ENCODE results near the gene AKAP13. TPM values are rescaled to one million over a fixed set of nuclear protein-coding genes. Genes with fewer than 3 reads are reported as not detected.
A peak's percentile ranks its signal among the peaks of the same experiment; 100 is the strongest.

Gene AKAP13
- total RNA-seq, 1 donor from 2014 or later, result 78.9 TPM

- Mint-ChIP-seq H3K27me3 (ENCODE audit: insufficient read depth) (no peaks in the 10 kb centered on the region), H3K27ac (no peak overlapping the region), H3K9me3 (no peaks in the 10 kb centered on the region), H3K36me3 (ENCODE audit: low read depth) (peaks cover 18% of the 10 kb centered on the region), H3K4me3 (peak overlapping the region; percentile 64), H3K4me1 (ENCODE audit: low read depth) (peaks cover 49% of the 10 kb centered on the region)
- intact Hi-C loops (cut with micrococcal nuclease), result loop anchor here (2.0 to 10.0 kb wide), 3 partner anchors 21 to 411 kb away; partner anchors contain the start of genes KLHL25 and PDE8A
- DNase-seq (ENCODE audit: low spot score), result no peak
These were observed 3.2 kb downstream of the AKAP13 start for GRCh38 chr15:85383470-85384148.

GRCh38 chr15:85386261-85386660 lies 5.9 kb downstream of the AKAP13 start:
- Mint-ChIP-seq H3K36me3 (ENCODE audit: low read depth) (peaks cover 15% of the 10 kb centered on the region), H3K27ac (no peak overlapping the region), H3K27me3 (ENCODE audit: insufficient read depth) (no peaks in the 10 kb centered on the region), H3K4me1 (ENCODE audit: low read depth) (peaks cover 39% of the 10 kb centered on the region), H3K9me3 (no peaks in the 10 kb centered on the region), H3K4me3 (no peak overlapping the region)
- no peak for DNase-seq (ENCODE audit: low spot score)
- intact Hi-C loops (cut with micrococcal nuclease), result loop anchor here (10.0 kb wide), 2 partner anchors 401 to 409 kb away; partner anchors contain the start of genes KLHL25 and PDE8A

- Mint-ChIP-seq H3K27ac (no peak overlapping the region), H3K4me1 (ENCODE audit: low read depth) (peaks cover 25% of the 10 kb centered on the region), H3K27me3 (ENCODE audit: insufficient read depth) (no peaks in the 10 kb centered on the region), H3K36me3 (ENCODE audit: low read depth) (peaks cover 5% of the 10 kb centered on the region), H3K9me3 (no peaks in the 10 kb centered on the region), H3K4me3 (no peak overlapping the region)
- intact Hi-C loops (cut with micrococcal nuclease), result loop anchor here (10.0 kb wide), 2 partner anchors 404 to 406 kb away; partner anchors contain the start of genes KLHL25 and PDE8A
- DNase-seq (ENCODE audit: low spot score), result no peak
These were observed 8.3 kb downstream of the AKAP13 start for GRCh38 chr15:85388566-85389305.

DNA sequence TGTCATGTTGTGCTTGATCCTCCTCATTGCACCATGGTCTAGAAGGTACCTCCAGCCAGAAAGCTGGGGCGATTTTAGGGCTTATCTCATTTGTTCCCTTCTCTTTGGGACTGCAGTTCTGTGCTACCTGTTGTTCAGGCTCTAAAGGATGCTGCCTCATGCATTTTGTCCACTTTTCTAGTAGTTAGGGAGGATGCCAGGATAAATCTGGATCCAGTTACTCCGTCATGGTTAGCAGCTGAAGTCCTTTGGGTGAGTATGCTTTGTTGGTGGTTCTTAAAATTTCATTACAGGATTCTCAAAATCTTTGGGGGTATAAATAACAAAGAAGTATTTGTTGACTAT lies 8.9 kb downstream of the AKAP13 start:
- H3K27ac Mint-ChIP-seq, result no peak overlapping the region
- no peaks in the 10 kb centered on the region for H3K27me3 Mint-ChIP-seq (ENCODE audit: insufficient read depth)
- DNase-seq (ENCODE audit: low spot score), result no peak
- intact Hi-C loops (cut with micrococcal nuclease), result loop anchor here (10.0 kb wide), 2 partner anchors 404 to 406 kb away; partner anchors contain the start of genes KLHL25 and PDE8A
- H3K9me3 Mint-ChIP-seq, result no peaks in the 10 kb centered on the region
- H3K4me3 Mint-ChIP-seq, result no peak overlapping the region
- peaks cover 26% of the 10 kb centered on the region for H3K4me1 Mint-ChIP-seq (ENCODE audit: low read depth)
- H3K36me3 Mint-ChIP-seq (ENCODE audit: low read depth), result peaks cover 6% of the 10 kb centered on the region

GRCh38 chr15:85389772-85390171 lies 9.4 kb downstream of the AKAP13 start:
- H3K27ac Mint-ChIP-seq, result no peak overlapping the region
- no peaks in the 10 kb centered on the region for H3K27me3 Mint-ChIP-seq (ENCODE audit: insufficient read depth)
- no peaks in the 10 kb centered on the region for H3K9me3 Mint-ChIP-seq
- H3K4me1 Mint-ChIP-seq (ENCODE audit: low read depth), result peaks cover 27% of the 10 kb centered on the region
- peaks cover 4% of the 10 kb centered on the region for H3K36me3 Mint-ChIP-seq (ENCODE audit: low read depth)
- H3K4me3 Mint-ChIP-seq, result no peak overlapping the region
- DNase-seq (ENCODE audit: low spot score), result no peak
- intact Hi-C loops (cut with micrococcal nuclease), result loop anchor here (10.0 kb wide), 2 partner anchors 405 kb away; partner anchors contain the start of genes KLHL25 and PDE8A

- H3K27me3 Mint-ChIP-seq (ENCODE audit: insufficient read depth), result no peaks in the 10 kb centered on the region
- H3K36me3 Mint-ChIP-seq (ENCODE audit: low read depth), result peaks cover 2% of the 10 kb centered on the region
- peak overlapping the region; percentile 14 for H3K27ac Mint-ChIP-seq
- intact Hi-C loops (cut with micrococcal nuclease), result no loop called here
- no peak for DNase-seq (ENCODE audit: low spot score)
- H3K4me3 Mint-ChIP-seq, result no peak overlapping the region
- H3K9me3 Mint-ChIP-seq, result no peaks in the 10 kb centered on the region
- peaks cover 19% of the 10 kb centered on the region for H3K4me1 Mint-ChIP-seq (ENCODE audit: low read depth)
These were observed 12.8 kb downstream of the AKAP13 start for GRCh38 chr15:85393210-85393609.

- Mint-ChIP-seq H3K4me3 (no peak overlapping the region), H3K36me3 (ENCODE audit: low read depth) (peaks cover 2% of the 10 kb centered on the region), H3K9me3 (no peaks in the 10 kb centered on the region), H3K27me3 (ENCODE audit: insufficient read depth) (no peaks in the 10 kb centered on the region), H3K27ac (no peak overlapping the region), H3K4me1 (ENCODE audit: low read depth) (peaks cover 19% of the 10 kb centered on the region)
- DNase-seq (ENCODE audit: low spot score), result no peak
- intact Hi-C loops (cut with micrococcal nuclease), result no loop called here
These were observed 14.3 kb downstream of the AKAP13 start for GRCh38 chr15:85394554-85395333.

DNA sequence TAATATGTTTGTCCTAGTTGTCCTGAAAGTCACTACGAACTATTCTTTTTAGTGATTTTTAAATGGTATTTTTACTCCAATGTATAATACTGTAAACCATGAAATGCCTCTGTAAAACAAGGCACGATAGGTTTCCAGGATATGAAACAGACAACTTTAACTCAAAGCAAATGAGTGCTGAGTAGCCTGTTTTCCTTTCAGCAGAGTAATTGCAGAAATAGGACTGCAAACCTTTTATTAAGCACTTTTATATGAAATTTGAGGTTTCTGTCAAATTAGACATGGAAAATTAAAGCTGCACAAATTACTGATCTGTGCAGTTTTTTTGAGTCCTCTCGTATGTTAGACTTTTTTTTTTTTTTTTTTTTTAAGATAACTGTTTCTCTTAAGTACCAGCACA lies 16.2 kb downstream of the AKAP13 start:
- H3K27me3 Mint-ChIP-seq (ENCODE audit: insufficient read depth), result no peaks in the 10 kb centered on the region
- H3K36me3 Mint-ChIP-seq (ENCODE audit: low read depth), result peaks cover 2% of the 10 kb centered on the region
- peaks cover 27% of the 10 kb centered on the region for H3K4me1 Mint-ChIP-seq (ENCODE audit: low read depth)
- H3K27ac Mint-ChIP-seq, result no peak overlapping the region
- no peak overlapping the region for H3K4me3 Mint-ChIP-seq
- intact Hi-C loops (cut with micrococcal nuclease), result no loop called here
- DNase-seq (ENCODE audit: low spot score), result no peak
- no peaks in the 10 kb centered on the region for H3K9me3 Mint-ChIP-seq

DNA sequence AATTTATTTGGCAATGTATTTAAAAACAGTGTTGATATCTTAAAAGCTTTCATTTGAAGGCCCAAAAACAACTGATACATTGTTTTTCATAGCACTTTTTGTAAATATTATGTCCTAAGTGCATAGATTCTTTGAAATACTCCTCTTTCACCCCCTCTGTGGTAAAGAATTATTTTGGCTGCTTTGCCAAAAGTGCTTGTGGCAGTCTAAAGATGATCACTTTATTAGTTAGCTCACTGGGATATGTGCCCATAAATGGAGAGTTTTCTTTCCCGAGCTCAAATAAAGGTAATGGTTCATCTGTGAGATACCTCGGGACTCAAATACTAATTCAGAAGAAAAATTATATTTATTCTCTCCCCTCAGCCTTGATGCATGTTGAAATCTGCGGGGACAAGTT lies 16.7 kb downstream of the AKAP13 start:
- DNase-seq (ENCODE audit: low spot score), result no peak

DNA sequence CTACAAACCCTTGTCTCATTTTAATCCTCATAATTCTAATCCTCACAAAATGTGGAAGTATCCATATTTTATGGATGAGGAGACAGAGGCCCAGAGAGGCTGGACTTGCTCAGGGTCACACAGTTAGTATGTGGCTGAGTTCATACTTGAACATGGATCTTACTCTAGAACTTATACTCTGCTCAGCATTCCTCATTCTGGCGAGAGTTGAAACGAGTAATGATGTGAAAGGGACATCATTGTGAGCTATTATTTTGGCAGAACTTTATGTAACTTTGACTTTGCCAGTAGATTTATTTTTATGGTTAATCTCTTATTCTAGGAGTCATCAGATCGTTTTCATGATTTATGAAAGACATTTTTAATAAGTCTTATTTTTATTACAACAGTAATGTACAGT lies 17.5 kb downstream of the AKAP13 start:
- intact Hi-C loops (cut with micrococcal nuclease), result no loop called here
- Mint-ChIP-seq H3K27ac (no peak overlapping the region), H3K4me3 (no peak overlapping the region), H3K36me3 (ENCODE audit: low read depth) (peaks cover 2% of the 10 kb centered on the region), H3K27me3 (ENCODE audit: insufficient read depth) (no peaks in the 10 kb centered on the region), H3K4me1 (ENCODE audit: low read depth) (peaks cover 36% of the 10 kb centered on the region), H3K9me3 (no peaks in the 10 kb centered on the region)
- no peak for DNase-seq (ENCODE audit: low spot score)

More for the DNA sequence above, 16.7 kb downstream of the AKAP13 start:
- H3K4me1 Mint-ChIP-seq (ENCODE audit: low read depth), result peaks cover 33% of the 10 kb centered on the region
- H3K36me3 Mint-ChIP-seq (ENCODE audit: low read depth), result peaks cover 2% of the 10 kb centered on the region
- intact Hi-C loops (cut with micrococcal nuclease), result no loop called here
- H3K4me3 Mint-ChIP-seq, result no peak overlapping the region
- no peaks in the 10 kb centered on the region for H3K9me3 Mint-ChIP-seq
- no peaks in the 10 kb centered on the region for H3K27me3 Mint-ChIP-seq (ENCODE audit: insufficient read depth)
- no peak overlapping the region for H3K27ac Mint-ChIP-seq

DNA sequence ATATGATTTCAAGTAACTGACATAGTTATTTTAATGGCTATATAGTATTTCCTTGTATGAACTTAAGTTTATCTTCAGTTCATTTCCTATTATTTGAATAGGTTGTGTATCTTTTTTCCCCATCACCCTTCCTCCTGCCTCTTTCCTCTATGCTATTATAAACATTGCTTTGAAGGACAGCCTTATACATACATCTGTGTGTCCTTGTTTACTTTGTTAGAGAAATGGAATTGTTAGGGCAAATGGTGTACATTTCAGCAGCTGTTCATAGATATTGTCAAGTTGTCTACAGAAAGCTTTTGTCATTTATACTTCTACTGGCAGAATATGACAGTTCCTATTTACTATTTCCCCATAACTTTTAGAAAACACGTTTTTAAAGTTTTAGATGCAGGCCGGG lies 18.4 kb downstream of the AKAP13 start:
- H3K27me3 Mint-ChIP-seq (ENCODE audit: insufficient read depth), result no peaks in the 10 kb centered on the region
- H3K4me3 Mint-ChIP-seq, result no peak overlapping the region
- no peaks in the 10 kb centered on the region for H3K9me3 Mint-ChIP-seq
- DNase-seq (ENCODE audit: low spot score), result no peak
- H3K27ac Mint-ChIP-seq, result no peak overlapping the region
- intact Hi-C loops (cut with micrococcal nuclease), result no loop called here
- peaks cover 32% of the 10 kb centered on the region for H3K4me1 Mint-ChIP-seq (ENCODE audit: low read depth)
- H3K36me3 Mint-ChIP-seq (ENCODE audit: low read depth), result peaks cover 2% of the 10 kb centered on the region

GRCh38 chr15:85399627-85400026 lies 19.2 kb downstream of the AKAP13 start:
- intact Hi-C loops (cut with micrococcal nuclease), result no loop called here
- Mint-ChIP-seq H3K9me3 (no peaks in the 10 kb centered on the region), H3K36me3 (ENCODE audit: low read depth) (peaks cover 1% of the 10 kb centered on the region), H3K27me3 (ENCODE audit: insufficient read depth) (no peaks in the 10 kb centered on the region), H3K4me1 (ENCODE audit: low read depth) (peaks cover 32% of the 10 kb centered on the region), H3K4me3 (no peak overlapping the region), H3K27ac (no peak overlapping the region)
- no peak for DNase-seq (ENCODE audit: low spot score)

GRCh38 chr15:85400606-85401005 lies 20.2 kb downstream of the AKAP13 start:
- Mint-ChIP-seq H3K4me1 (ENCODE audit: low read depth) (peaks cover 41% of the 10 kb centered on the region), H3K27ac (no peak overlapping the region), H3K9me3 (no peaks in the 10 kb centered on the region), H3K36me3 (ENCODE audit: low read depth) (peaks cover 6% of the 10 kb centered on the region), H3K27me3 (ENCODE audit: insufficient read depth) (no peaks in the 10 kb centered on the region), H3K4me3 (no peak overlapping the region)
- intact Hi-C loops (cut with micrococcal nuclease), result no loop called here
- DNase-seq (ENCODE audit: low spot score), result no peak

All from activated T-helper 1 cell treated with anti-CD3 and anti-CD28 coated beads, Interleukin-12 subunit alpha, Interleukin-12 subunit beta, Interleukin-2, Interleukin-4 antibody, amounts not matched to agents 30 ng/mL and 10 ng/mL and 1 ng/mL, durations not matched to agents 14 hours and 24 hours and 36 hours (primary cell).